ENCODE data around the gene IL9.
"Not testable (repeated sequence)": the region's sequence is repeated elsewhere in the genome, so short reads cannot be mapped to it uniquely, and the experiment has no call there.

Gene IL9

GRCh38 chr5:135867599-135867998, 28.0 kb downstream of the IL9 start:
- DNase-seq (ENCODE audit: low spot score): no peak

- no peak for DNase-seq (ENCODE audit: low spot score)
Measured at GRCh38 chr5:135866016-135866415, 29.6 kb downstream of the IL9 start.

GRCh38 chr5:135864503-135865435, 30.9 kb downstream of the IL9 start:
- DNase-seq (ENCODE audit: low spot score): no peak

- no peak for DNase-seq (ENCODE audit: low spot score)
Measured at GRCh38 chr5:135862744-135863143, 32.9 kb downstream of the IL9 start.

- DNase-seq (ENCODE audit: low spot score): no peak
Measured at GRCh38 chr5:135862086-135862485, 33.6 kb downstream of the IL9 start.

GRCh38 chr5:135861641-135862040, 34.0 kb downstream of the IL9 start:
- no peak for DNase-seq (ENCODE audit: low spot score)

GRCh38 chr5:135859641-135860040, 36.0 kb downstream of the IL9 start:
- DNase-seq (ENCODE audit: low spot score): no peak

- not testable (repeated sequence) for DNase-seq (ENCODE audit: low spot score)
Measured at GRCh38 chr5:135859186-135859585, 36.5 kb downstream of the IL9 start.

GRCh38 chr5:135857630-135858311, 37.9 kb downstream of the IL9 start:
- no peak for DNase-seq (ENCODE audit: low spot score)

- DNase-seq (ENCODE audit: low spot score): no peak
Measured at GRCh38 chr5:135851915-135852845, 43.5 kb downstream of the IL9 start.

GRCh38 chr5:135851186-135851914, 44.3 kb downstream of the IL9 start:
- DNase-seq (ENCODE audit: low spot score): no peak

GRCh38 chr5:135850671-135851070, 45.0 kb downstream of the IL9 start:
- no peak for DNase-seq (ENCODE audit: low spot score)

GRCh38 chr5:135850231-135850630, 45.4 kb downstream of the IL9 start:
- no peak for DNase-seq (ENCODE audit: low spot score)

- no peak for DNase-seq (ENCODE audit: low spot score)
Measured at GRCh38 chr5:135847976-135848375, 47.7 kb downstream of the IL9 start.

GRCh38 chr5:135846311-135846710, 49.3 kb downstream of the IL9 start:
- no peak for DNase-seq (ENCODE audit: low spot score)

- no peak for DNase-seq (ENCODE audit: low spot score)
Measured at GRCh38 chr5:135843571-135844337, 51.9 kb downstream of the IL9 start.

GRCh38 chr5:135842737-135843136, 52.9 kb downstream of the IL9 start:
- no peak for DNase-seq (ENCODE audit: low spot score)

Measured in NAMALWA (cell line).